Ovary (tissue), 9 donors: ENCODE data around the gene TGM2. TPM values are rescaled to one million over a fixed set of nuclear protein-coding genes. Genes with fewer than 3 reads are reported as not detected.

Experiments
- DNase-seq, 5 donors: peaks; one replicate each; pipeline ENCODE4 v3.0.0-alpha.2; 2019 to 2020
- H3K27ac ChIP-seq, 2 donors: fragments of 200-600 bp; one replicate each; pipeline versions ENCODE4 v1.5.1 to v1.8.0; 2019 to 2022
- H3K27me3 ChIP-seq: fragments of 200-600 bp; one replicate; pipeline ENCODE4 v1.8.0; 2022
- H3K36me3 ChIP-seq: fragments of 200-600 bp; sonication (generic); one replicate; pipeline ENCODE4 v1.5.1; 2019
- H3K4me1 ChIP-seq: one replicate; pipeline ENCODE4 v1.8.1; 2013; ENCODE audit warnings: mild to moderate bottlenecking, moderate library complexity; ENCODE audit not compliant: insufficient read depth
- H3K4me3 ChIP-seq: fragments of 200-600 bp; sonication (generic); one replicate; pipeline ENCODE4 v1.5.1; 2017
- H3K9me3 ChIP-seq, 2 donors: fragments of 200-600 bp in 1 of 2; sonication (generic) in 1 of 2; one replicate each; pipeline versions ENCODE4 v1.5.1 to v1.8.1; 2013 to 2019; ENCODE audit warnings: mild to moderate bottlenecking in 1 of 2, moderate library complexity in 1 of 2
- CTCF ChIP-seq, 3 donors: fragments of 450-650 bp in 2 of 3; fragments of 200-600 bp in 1 of 3; IDR thresholded peaks; one replicate each; pipeline versions ENCODE4 v1.5.1 to v1.8.0; 2016 to 2022; ENCODE audit warnings: antibody characterized with exemption in 3 of 3, mild to moderate bottlenecking in 1 of 3
- EP300 ChIP-seq: sonication (generic); formaldehyde crosslinking; IDR thresholded peaks from one replicate; pipeline ENCODE4 v1.6.1; 2017; ENCODE audit warnings: antibody characterized with exemption
- POLR2A ChIP-seq: fragments of 450-650 bp; IDR thresholded peaks from one replicate; pipeline ENCODE4 v1.6.1; 2017; ENCODE audit warnings: antibody characterized with exemption, mild to moderate bottlenecking, moderate library complexity
- WGBS, 3 donors: extraction: QIAGEN DNeasy Blood & Tissue Kit in 1 of 3; methylation state at CpG; one replicate each; pipeline versions ENCODE4 v1.1.5 to v1.1.7; 2013 to 2017; 5-methylcytosine and 5-hydroxymethylcytosine counted together
- intact Hi-C, 4 donors: fragments of 100-400 bp; cut with DNase I; formaldehyde crosslinking; loops; one replicate each; pipeline versions ENCODE4 v1.11.0 to v1.15.1; 2022 to 2023
- polyA plus RNA-seq, 2 donors: library from polyadenylated mRNA; stranded (reverse); fragments of 200-250 nt in 1 of 2; fragments of 350-450 nt in 1 of 2; fragmentation: Illumina TruSeq in 1 of 2; extraction: RNeasy Lipid Tissue Mini Kit (QIAGEN cat#74804) in 1 of 2; gene quantifications; one replicate each; pipeline ENCODE4 v1.2.3, GENCODE V29; 2013 to 2014
- total RNA-seq, 7 donors: library from RNA; depleted of rRNA in 2 of 7; stranded (reverse); fragments of >200 nt in 2 of 7; fragmentation: NEBNext Ultra II Directional in 3 of 7; extraction: Animal tissue kit (Norgen Biotek cat#: 25700) in 3 of 7; gene quantifications; one replicate each; pipeline versions ENCODE4 v1.1.0 to v1.2.4, GENCODE V29; 2016 to 2023
- donor health status: DM: no; HTN: no; CAD: no; lungs with moderate emphysema.
- donor health status: DM: no; HTN: no; CAD: no.
- donor health status: Bipolar disorder and iron deficiency.
- donor health status: DM: yes; HTN: yes; CAD: no.
- donor health status: DM: no; HTN: no; CAD: no.
- donor health status: DM: yes; HTN: yes; CAD: no.

Gene TGM2
- total and polyA plus RNA-seq, 9 donors: 15.0 to 320 (median 52.8) TPM

- no peak for DNase-seq
- intact Hi-C loops: loop anchor here in 2 of 4 donors (5.0 to 10.0 kb wide), 2 partner anchors 70 to 77 kb away; no protein-coding TSS in a partner anchor
- Histone ChIP-seq H3K36me3 (no peaks in the 10 kb centered on the region), H3K27ac (peak overlapping the region in 1 of 2 donors; percentile 30), H3K4me3 (no peak overlapping the region), H3K27me3 (no peaks in the 10 kb centered on the region), H3K4me1 (peaks cover 4% of the 10 kb centered on the region), H3K9me3 (no peaks in the 10 kb centered on the region)
- WGBS, 3 donors: 11 to 17% (median 11%) methylated on average over 7 of the region's 7 CpGs
- TF ChIP-seq EP300 (no peak), POLR2A (no peak), CTCF (IDR thresholded peaks at IDR 0.05) (no peak)
Observed at GRCh38 chr20:38152175-38152620, 12.9 kb downstream of the TGM2 start.

- H3K4me3 ChIP-seq: no peak overlapping the region
- H3K27ac ChIP-seq: no peak overlapping the region
- intact Hi-C loops: loop anchor here in 2 of 4 donors (5.0 to 10.0 kb wide), 2 partner anchors 69 to 77 kb away; no protein-coding TSS in a partner anchor
- 94 to 98% (median 96%) methylated on average over 3 of the region's 3 CpGs for WGBS, 3 donors
- H3K9me3 ChIP-seq: no peaks in the 10 kb centered on the region
- TF ChIP-seq POLR2A: no peak
- peaks cover 4% of the 10 kb centered on the region for H3K4me1 ChIP-seq
- DNase-seq: no peak
- H3K27me3 ChIP-seq: no peaks in the 10 kb centered on the region
- H3K36me3 ChIP-seq: no peaks in the 10 kb centered on the region
Observed at GRCh38 chr20:38151455-38151854, 13.6 kb downstream of the TGM2 start.

- no peak for TF ChIP-seq EP300
- TF ChIP-seq POLR2A: no peak
- TF ChIP-seq CTCF (IDR thresholded peaks at IDR 0.05): no peak
- 91 to 95% (median 93%) methylated on average over 8 of the region's 8 CpGs for WGBS, 3 donors
- Histone ChIP-seq H3K9me3 (no peaks in the 10 kb centered on the region), H3K27ac (no peak overlapping the region), H3K4me1 (peaks cover 4% of the 10 kb centered on the region), H3K27me3 (no peaks in the 10 kb centered on the region), H3K4me3 (no peak overlapping the region), H3K36me3 (no peaks in the 10 kb centered on the region)
- intact Hi-C loops: loop anchor here in 2 of 4 donors (5.0 to 10.0 kb wide), 2 partner anchors 68 to 76 kb away; no protein-coding TSS in a partner anchor
- no peak for DNase-seq
Observed at GRCh38 chr20:38150335-38151170, 14.5 kb downstream of the TGM2 start.

- Histone ChIP-seq H3K4me3 (no peak overlapping the region), H3K27ac (no peak overlapping the region), H3K4me1 (peaks cover 19% of the 10 kb centered on the region), H3K36me3 (no peaks in the 10 kb centered on the region), H3K9me3 (no peaks in the 10 kb centered on the region), H3K27me3 (no peaks in the 10 kb centered on the region)
- no peak for TF ChIP-seq CTCF (IDR thresholded peaks at IDR 0.05)
- TF ChIP-seq POLR2A: no peak
- 91 to 92% (median 91%) methylated on average over 9 of the region's 9 CpGs for WGBS, 3 donors
- DNase-seq: no peak
- intact Hi-C loops: no loop called here
Observed at GRCh38 chr20:38148328-38149102, 16.6 kb downstream of the TGM2 start.
